GM19043 (cell line): ENCODE measurements around the gene NHS.
"Not testable (repeated sequence)": the region's sequence is repeated elsewhere in the genome, so short reads cannot be mapped to it uniquely, and the experiment has no call there.

Source experiments
- ATAC-seq: cut with Tn5 transposase; IDR thresholded peaks from one replicate; pipeline ENCODE4 v1.9.1; 2021; ENCODE audit warnings: low read depth; ENCODE audit not compliant: unreplicated experiment

Gene NHS

GRCh38 chrX:17537723-17538243 lies 162.8 kb downstream of the NHS start:
- no peak for ATAC-seq

DNA sequence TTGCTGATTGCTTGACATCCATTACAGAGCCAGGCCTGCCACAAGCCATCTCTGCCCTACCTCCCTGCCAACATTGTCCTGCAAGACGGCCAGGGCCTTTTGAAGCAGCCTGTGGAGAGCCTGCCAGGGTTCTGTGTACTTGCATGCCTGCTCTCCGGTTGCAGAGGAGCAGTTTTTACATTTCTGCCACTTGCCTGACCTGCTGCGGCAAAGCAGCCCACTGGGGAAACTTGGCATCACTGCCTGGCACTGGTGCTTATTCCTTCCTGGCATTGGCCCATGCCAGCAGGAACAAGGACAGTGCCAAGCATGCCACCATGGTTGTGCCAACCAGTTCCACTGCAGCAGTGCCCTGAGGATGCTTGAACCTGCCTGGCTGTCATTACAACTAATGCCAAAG lies 167.1 kb downstream of the NHS start:
- ATAC-seq, result no peak

GRCh38 chrX:17544821-17545220 lies 169.8 kb downstream of the NHS start:
- no peak for ATAC-seq

DNA sequence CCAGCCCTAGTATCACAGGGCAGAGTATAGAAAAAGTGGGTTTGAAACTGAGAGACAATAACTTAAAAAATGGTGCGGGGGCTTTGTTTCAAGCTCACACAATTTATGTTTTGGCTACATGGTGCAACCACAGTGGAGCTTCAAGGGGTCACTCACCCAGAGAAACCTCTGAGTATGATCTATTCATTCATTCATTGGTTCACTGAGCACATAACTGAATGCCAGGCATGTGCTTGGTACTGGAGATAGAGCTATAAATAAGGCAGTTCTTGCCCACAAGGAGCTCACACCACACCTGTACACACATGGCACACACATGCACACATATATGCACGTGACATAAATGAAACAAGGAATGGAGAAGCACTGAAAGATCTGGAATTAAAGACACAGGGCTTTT lies 171.4 kb downstream of the NHS start:
- ATAC-seq, result no peak

DNA sequence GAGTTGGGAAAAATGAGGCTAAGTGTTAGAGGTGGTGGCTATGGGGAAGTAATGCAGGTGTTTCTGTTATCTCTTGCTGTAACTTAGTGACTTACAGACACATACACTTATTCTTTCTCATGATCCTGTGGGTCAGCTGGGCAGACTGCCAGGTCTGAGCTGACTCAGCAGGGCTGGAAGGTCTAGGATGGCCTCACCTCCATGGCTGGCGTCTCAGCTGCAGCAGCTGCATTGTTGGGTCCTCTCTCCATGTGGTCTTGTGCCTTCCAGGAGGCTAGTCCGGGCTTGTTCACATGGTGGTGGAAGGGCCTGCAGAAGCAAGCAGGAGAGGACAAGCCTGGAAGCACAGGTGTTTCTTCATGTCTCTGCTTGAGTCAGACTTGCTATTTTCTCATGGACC lies 172.7 kb downstream of the NHS start:
- ATAC-seq, result peak; percentile 69

GRCh38 chrX:17549107-17549651 lies 174.2 kb downstream of the NHS start:
- no peak for ATAC-seq

- no peak for ATAC-seq
Measured at GRCh38 chrX:17550011-17550410, 175.0 kb downstream of the NHS start.

DNA sequence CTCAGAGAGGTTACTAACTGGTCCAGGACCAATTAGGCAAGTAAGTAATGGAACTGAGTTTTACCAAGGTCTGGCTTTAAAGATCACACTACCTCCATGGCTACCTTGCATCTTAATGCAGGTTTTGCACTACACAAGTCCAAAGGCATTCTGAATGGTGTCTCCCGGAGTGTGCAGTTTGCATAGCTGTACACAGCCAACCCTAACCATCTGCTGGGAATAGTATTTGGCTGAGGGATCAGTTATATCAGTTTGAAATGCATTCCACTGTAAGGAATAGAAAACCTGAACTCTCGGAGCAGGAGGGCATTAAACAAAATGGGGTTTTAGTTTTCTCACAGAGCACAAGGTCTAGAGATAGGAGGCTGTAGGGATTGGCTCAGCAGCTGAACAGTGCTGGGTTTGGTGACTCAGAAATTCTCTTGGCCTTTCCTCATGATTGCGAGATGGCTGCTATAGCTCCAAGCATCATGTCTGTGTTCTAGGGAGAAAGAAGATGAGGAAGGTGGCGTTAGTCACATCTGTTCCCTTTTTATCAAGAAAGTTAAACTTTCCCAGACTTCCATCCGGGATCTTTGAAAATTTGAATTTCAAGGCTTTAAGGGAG lies 177.1 kb downstream of the NHS start:
- ATAC-seq, result no peak

DNA sequence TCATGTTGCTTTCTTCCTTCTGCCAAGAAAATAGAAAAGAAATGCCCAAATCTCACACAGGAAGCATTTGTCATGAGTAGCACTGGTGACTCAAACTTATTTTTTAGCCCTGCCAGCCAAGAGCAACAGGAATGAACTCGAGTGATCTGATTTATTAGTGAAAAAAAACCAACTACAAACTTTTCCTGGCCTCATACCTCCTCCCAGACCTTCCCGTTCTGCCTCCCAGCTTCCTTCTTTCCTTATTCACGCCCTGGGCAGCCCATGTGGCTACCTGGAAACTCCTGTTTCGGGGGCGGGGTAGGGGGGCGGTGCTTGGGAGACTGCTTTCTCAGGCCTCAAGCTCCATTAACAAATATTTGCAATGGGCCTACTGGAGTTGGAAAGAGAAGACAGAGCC lies 178.5 kb downstream of the NHS start:
- ATAC-seq, result no peak

- no peak for ATAC-seq
Measured at GRCh38 chrX:17553961-17554482, 179.0 kb downstream of the NHS start.

DNA sequence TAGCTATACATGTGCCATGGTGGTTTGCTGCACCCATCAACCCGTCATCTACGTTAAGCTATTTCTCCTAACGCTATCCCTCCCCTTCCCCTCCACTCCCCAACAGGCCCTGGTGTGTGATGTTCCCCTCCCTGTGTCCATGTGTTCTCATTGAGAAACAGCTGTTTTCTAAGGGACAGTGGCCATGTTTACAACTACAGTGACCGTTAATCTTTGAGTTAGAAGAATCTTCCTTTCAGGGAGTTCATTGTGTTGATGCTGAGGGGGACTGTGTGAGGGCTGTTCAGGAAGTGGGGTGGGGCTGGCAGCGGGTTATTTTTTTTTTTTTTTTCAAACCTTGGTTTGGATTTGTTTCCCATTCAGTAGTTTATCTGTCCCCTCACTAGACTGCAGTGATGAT lies 179.9 kb downstream of the NHS start:
- ATAC-seq, result no peak

- no peak for ATAC-seq
Measured at GRCh38 chrX:17555846-17556245, 180.8 kb downstream of the NHS start.

DNA sequence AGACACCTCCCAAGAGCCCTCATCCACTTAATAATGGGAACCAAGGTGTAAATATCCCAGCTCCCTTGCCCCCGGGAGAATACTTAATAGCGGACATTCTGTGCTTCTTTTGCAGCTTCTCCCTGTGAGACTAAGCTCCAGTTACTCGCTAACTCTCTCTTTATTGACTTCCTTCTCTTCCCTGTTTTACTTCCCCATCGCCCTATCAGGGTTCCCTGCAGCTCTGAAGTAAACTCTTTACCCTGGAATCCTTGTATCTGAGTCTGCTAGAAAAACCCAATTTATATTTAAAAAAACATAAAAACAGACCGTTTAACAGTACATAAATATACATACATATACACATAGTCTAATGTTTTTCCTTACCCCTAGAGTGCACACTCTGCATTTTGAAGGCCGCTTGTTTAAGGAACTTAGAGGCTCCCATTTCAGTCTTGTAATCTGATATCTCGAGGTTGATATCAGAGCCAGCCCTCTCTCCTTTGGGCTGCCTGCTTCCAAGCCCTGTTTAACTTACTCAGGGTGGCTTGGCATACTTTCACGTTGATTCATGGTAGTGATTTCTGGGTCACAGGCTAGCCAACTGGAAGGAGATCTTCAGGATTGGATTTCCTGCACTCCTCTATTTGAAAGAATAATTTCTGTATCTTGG lies 184.9 kb downstream of the NHS start:
- no peak for ATAC-seq

DNA sequence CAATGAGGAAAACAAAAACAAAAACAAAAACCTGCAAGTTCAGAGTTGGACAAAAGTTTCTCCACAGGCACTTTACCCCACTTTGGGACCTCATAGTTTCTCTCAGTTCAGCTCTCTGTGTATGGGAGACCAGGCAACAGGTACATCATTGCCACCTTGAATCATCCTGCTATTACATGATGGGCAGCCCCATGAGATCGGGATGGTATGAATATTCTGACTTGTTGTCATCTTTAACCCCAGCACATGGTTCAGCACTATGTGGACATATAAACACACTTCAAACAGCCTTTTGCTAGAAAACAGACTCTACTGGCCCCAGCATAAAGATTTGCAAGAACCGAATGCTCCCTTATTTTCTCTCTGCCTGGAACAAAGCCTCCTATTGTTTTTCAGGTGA lies 185.4 kb downstream of the NHS start:
- no peak for ATAC-seq

GRCh38 chrX:17563076-17563475 lies 188.1 kb downstream of the NHS start:
- no peak for ATAC-seq

GRCh38 chrX:17563515-17563914 lies 188.5 kb downstream of the NHS start:
- ATAC-seq, result no peak

GRCh38 chrX:17564689-17565409 lies 189.8 kb downstream of the NHS start:
- ATAC-seq, result no peak

GRCh38 chrX:17566740-17567139 lies 191.7 kb downstream of the NHS start:
- no peak for ATAC-seq

DNA sequence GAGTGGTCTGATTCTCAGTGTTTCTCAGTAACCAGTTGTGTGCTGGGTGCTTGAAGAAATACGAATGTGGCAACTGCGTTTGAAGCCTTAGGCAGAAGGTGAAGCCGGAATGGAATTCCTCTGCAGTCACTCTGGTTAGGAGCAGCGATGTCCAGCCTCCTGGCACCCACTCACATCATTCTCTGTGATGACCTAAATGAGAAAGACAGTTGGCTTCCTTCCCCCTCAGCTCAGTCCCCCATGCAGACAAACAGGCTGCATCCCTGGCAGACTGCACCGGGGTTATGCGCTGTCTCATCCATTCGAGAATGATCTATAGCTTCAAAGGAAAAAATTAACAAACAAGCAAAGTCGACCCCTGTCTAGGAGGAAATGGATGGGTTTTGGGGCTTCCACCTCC lies 192.2 kb downstream of the NHS start:
- ATAC-seq, result no peak

DNA sequence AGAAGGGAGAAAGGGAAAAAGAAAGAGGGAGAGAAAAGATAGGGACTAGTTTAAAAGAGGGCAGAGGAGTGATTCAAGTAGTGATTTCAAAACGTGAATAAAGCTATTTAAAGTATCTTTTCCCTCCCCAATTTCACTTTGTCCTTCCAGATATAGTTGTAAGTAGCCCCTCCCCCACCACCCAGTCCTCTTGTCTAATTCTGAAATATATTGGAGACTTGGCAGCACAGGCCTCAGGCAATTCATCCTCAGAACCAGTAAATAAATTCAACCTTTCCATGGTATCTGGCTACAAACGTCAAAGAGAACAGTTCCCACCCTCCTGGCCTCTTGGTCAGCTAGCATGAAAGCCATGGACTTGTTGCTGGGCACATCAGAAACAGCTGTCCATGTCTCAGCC lies 192.8 kb downstream of the NHS start:
- ATAC-seq, result no peak

DNA sequence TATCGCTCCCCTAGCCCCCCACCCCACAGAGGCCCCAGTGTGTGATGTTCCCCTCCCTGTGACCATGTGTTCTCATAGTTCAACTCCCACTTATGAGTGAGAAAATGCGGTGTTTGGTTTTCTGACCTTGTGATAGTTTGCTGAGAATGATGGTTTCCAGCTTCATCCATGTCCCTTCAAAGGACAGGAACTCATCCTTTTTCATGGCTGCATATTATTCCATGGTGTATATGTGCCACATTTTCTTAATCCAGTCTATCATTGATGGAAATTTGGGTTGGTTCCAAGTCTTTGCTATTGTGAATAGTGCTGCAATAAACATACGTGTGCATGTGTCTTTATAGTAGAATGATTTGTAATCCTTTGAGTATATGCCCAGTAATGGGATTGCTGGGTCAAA lies 193.8 kb downstream of the NHS start:
- ATAC-seq, result not testable (repeated sequence)
